SHP77 treated with DMSO at 0.1 percent for 48 hours (cell line): Measurements from ENCODE around the gene MILR1.
"Not testable (repeated sequence)": the region's sequence is repeated elsewhere in the genome, so short reads cannot be mapped to it uniquely, and the experiment has no call there.

ENCODE experiments used
- DNase-seq: peaks from one replicate; lab custom pipeline; 2025; lab: John Stamatoyannopoulos, UW

Gene MILR1

DNA sequence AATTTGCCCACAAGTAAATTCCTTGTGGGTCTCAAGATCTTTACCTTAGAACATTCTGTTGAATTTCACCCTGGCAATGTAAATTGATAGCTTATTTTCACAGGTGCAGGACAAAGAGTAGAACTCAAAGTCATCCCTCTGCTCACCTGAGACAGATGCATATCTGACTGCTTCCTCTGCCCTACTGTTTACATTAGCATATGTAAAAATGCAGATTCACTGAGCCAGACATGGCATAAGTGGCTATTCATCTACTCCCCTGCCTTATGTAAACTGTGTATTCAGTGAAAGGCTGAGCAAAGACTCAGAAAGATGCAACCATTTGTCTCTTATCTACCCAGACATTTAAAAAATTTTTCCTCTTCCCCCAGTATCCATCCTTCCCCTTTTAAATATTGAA, 22.3 kb upstream of the MILR1 start:
- DNase-seq, result peak; percentile 13

GRCh38 chr17:64428406-64428805, 20.5 kb upstream of the MILR1 start:
- no peak for DNase-seq

DNA sequence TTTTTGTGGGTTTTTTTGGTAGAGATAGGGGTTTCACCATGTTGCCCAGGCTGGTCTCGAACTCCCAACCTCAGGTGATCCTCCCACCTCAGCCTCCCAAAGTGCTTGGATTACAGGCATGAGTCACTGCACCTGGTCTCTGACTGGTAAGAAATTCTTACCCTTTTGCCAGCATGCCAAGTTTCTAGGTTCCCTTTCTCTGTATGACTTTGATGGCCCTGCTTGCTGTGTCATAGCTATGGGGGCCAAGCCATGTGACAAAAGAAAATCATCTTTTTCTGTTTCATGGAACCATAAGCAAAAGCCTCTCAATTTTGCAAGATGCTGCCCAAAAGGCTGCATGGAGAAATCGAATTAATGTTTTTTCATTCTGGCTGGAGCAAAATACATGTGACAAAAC, 18.9 kb upstream of the MILR1 start:
- not testable (repeated sequence) for DNase-seq

GRCh38 chr17:64431534-64431933, 17.4 kb upstream of the MILR1 start:
- no peak for DNase-seq

GRCh38 chr17:64437944-64438525, 10.9 kb upstream of the MILR1 start:
- DNase-seq, result no peak

DNA sequence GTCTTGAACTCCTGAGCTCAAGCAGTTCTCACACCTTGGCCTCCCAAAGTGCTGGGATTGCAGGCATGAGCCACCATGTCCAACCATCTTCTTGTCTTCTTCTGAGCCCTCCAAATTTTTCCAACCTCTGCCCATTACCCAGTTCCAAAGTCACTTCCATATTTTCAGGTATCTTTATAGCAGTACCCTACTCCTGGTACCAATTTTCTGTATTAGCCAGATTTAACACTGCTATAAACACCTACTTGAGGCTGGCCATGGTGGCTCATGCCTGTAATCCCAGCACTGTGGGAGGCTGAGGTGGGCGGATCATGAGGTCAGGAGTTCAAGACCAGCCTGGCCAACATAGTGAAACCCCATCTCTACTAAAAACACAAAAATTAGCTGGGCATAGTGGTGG, 9.4 kb upstream of the MILR1 start:
- DNase-seq, result not testable (repeated sequence)

GRCh38 chr17:64439956-64440355, 9.0 kb upstream of the MILR1 start:
- no peak for DNase-seq

GRCh38 chr17:64441772-64442540, 7.0 kb upstream of the MILR1 start:
- no peak for DNase-seq

DNA sequence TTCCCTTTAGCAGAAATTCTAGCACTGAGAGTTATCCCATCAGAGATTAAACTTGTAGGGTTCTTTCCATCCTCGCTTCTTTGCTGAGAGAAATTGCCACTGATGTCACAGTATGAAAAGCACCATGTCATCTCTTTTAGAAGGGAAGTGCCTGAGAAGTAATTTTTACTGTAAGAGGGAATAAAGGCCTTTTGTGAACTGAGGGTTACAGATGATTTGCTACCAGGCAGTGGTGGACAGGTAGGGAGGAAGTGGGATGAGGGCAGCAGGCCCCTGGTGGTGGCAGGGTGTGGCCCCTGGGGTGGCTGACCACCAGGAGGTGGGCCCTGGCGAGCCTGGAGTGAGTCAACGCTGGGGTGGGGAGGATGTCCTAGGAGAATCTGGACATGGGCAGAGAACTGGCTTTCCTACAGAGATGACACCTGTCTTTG, 6.4 kb upstream of the MILR1 start:
- no peak for DNase-seq

GRCh38 chr17:64443086-64443760, 5.7 kb upstream of the MILR1 start:
- no peak for DNase-seq

DNA sequence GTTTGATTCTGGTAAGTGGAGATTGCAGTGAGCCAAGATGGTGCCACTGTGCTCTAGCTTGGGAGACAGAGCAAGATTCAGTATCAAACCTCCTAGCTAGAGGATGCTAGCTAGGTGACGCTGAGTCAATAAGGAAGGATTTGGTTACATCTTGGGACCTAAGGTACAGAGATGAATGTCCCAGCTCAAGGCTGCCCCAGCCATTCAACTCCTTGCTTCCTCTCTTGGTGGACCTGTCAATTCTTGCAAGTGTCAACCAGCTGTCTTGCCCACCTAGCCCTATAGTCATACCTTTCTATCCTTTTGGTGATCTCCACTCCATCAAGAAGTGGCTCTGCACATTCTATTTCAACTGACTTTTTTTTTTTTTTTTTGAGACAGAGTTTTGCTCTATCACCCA, 1.4 kb upstream of the MILR1 start:
- no peak for DNase-seq

DNA sequence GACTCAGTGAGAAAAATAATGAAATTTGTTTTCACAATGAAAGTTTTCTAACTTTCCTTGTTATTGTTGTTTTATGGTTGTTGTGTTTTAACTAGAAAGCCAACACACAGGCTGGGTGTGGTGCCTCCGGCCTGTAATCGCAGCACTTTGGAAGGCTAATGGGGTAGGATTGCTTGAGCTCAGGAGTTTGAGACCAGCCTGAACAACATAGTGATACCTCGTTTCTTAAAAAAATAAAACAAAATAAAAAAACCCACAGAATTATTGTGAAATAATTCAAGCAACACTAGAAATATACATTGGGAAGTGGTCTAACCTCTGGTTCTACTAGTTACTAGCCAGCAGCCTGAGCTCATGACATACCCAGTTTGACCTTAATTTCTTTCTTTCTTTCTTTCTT, 630 bp downstream of the MILR1 start:
- DNase-seq, result no peak

- no peak for DNase-seq
These were observed 7.3 kb downstream of the MILR1 start for GRCh38 chr17:64455993-64456885.

DNA sequence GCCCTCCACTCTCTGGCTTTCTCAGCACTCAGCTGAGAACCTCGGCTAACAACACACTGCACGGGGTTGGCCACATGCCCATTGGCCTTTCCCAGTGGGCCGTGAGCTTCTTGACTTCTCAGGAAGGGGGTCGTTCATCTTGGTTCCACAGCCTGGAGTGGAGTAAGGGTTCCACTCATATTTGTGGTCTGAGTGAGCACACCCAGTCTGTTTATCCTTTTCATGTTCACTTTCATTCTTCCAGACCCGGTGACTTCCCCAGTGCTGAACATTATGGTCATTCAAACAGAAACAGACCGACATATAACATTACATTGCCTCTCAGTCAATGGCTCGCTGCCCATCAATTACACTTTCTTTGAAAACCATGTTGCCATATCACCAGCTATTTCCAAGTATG, 8.2 kb downstream of the MILR1 start:
- no peak for DNase-seq

GRCh38 chr17:64458756-64459155, 9.8 kb downstream of the MILR1 start:
- no peak for DNase-seq

DNA sequence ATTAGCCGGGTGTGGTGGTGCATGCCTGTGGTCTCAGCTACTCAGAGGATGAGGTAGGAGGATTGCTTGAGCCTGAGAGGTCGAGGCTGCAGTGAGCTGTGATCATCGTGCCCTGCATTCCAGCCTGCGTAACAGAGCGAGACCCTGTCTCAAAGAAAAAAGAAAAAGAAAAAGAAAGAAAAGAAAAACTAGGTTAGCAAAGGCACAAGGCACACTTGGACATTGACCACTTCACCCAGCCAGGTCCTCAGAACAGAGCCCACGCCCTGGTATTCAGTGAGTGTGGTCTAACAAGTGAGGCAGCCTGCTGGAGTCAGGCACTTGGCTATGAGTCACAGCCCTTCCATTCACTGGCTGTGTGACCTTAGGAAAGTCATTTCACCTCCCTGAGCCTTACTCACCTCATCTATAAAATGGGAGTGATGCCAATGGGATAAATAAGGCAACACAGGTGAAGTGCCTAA, 10.4 kb downstream of the MILR1 start:
- no peak for DNase-seq

DNA sequence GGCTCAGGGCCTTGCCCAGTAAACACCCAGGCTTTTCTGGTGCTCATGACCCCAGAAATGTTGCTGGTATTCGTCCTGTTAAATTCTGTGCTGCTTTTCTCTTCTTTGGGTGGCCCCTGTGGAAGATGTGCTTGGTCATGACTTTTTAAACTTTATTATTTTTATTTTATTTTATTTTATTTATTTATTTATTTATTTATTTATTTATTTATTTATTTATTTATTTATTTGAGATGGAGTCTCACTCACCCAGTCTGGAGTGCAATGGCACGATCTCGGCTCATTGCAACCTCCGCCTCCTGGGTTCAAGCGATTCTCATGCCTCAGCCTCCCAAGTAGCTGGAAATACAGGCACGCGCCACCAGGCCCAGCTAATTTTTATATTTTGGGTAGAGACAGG, 10.9 kb downstream of the MILR1 start:
- DNase-seq, result not testable (repeated sequence)

- no peak for DNase-seq
These were observed 12.0 kb downstream of the MILR1 start for GRCh38 chr17:64460955-64461354.

- no peak for DNase-seq
These were observed 12.9 kb downstream of the MILR1 start for GRCh38 chr17:64461788-64462187.

- DNase-seq, result no peak
These were observed 17.3 kb downstream of the MILR1 start for GRCh38 chr17:64466019-64466735.

GRCh38 chr17:64466834-64467233, 17.9 kb downstream of the MILR1 start:
- DNase-seq, result not testable (repeated sequence)
